Activated T-cell treated with anti-CD3 and anti-CD28 coated beads, Interleukin-2, amount 50 U/mL, for 4 hours (primary cell): Measurements from ENCODE around the gene KRTAP24-1. TPM values are rescaled to one million over a fixed set of nuclear protein-coding genes. Genes with fewer than 3 reads are reported as not detected.

ENCODE experiments used
- ATAC-seq, 2 donors: fragments of 200-7000 bp; cut with Tn5 transposase; one replicate each; pipeline ENCODE4 v1.10.0; 2021
- DNase-seq: peaks from one replicate; pipeline ENCODE4 v3.0.0-alpha.2; 2020
- H3K27me3 Mint-ChIP-seq: one replicate; pipeline ENCODE4 v1.8.0; 2021; ENCODE audit warnings: low read depth, mixed read lengths
- H3K36me3 Mint-ChIP-seq: one replicate; pipeline ENCODE4 v1.8.0; 2022; ENCODE audit warnings: mixed read lengths; ENCODE audit not compliant: insufficient read depth
- H3K4me1 Mint-ChIP-seq: one replicate; pipeline ENCODE4 v1.8.0; 2021; ENCODE audit warnings: low read depth, mixed read lengths
- H3K4me3 Mint-ChIP-seq: one replicate; pipeline ENCODE4 v1.8.0; 2021; ENCODE audit warnings: mild to moderate bottlenecking, moderate library complexity, mixed read lengths
- H3K9me3 Mint-ChIP-seq: one replicate; pipeline ENCODE4 v1.8.0; 2021; ENCODE audit warnings: mixed read lengths
- total RNA-seq, 3 donors: library from RNA; stranded (reverse); gene quantifications; one replicate each; pipeline ENCODE4 v1.2.1, GENCODE V29; 2021

KRTAP24-1 gene, protein sequence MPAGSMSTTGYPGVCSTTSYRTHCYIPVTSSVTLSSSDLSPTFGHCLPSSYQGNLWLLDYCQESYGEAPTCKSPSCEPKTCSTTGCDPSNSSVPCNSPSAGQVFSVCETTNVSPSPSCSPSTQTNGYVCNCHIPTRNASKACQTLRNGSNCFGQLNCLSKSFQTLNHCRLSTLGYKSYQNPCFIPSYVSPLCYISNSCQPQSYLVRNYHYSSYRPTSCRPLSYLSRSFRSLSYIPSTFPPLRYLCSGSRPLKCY
- not detected for total RNA-seq

GRCh38 chr21:30282850-30283249, at the start of gene KRTAP24-1:
KRTAP24-1 (minus strand) TSS chr21:30282950; CDS start chr21:30282932, 18 bp downstream.
- Mint-ChIP-seq H3K36me3 (no peaks in the 10 kb centered on the region), H3K4me1 (no peaks in the 10 kb centered on the region), H3K27me3 (peaks cover under 1% of the 10 kb centered on the region), H3K9me3 (no peaks in the 10 kb centered on the region), H3K4me3 (no peak within 1 kb of the TSS)
- DNase-seq (no peak), ATAC-seq (no peak)

DNA sequence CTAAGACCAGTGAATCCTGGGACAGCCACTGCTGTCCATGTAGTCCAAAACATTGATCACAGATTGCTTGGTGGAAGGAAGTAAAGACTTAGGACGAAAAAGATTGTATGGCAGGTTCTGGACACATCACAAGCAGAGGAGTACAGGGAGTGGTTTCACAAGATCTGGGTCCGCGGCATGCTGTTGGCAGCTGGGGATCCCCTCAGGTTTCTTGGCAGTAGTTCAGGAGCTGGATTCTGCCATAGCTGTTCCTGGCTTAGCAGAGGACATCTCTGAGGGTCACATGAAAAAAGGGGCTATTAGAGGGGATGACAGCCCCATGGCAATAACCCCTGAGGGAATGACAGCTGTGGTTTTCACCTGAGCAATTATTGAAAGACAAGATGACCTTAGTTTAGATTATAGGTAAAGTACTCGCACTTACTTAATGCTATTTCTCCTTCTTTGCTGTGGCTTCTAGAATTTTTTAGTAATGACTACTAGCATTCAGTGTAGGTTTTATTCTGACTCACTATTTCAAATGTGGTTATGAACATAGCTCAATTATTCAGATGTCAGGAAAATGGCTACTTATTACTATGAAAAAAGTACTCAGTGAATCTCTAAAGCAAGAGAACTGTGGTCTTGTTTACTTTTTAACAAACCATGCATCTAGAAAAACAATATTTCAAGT, 46.6 kb upstream of the KRTAP24-1 start:
- DNase-seq (no peak), ATAC-seq (no peak)
- Mint-ChIP-seq H3K27me3 (no peaks in the 10 kb centered on the region), H3K36me3 (no peaks in the 10 kb centered on the region), H3K4me1 (no peaks in the 10 kb centered on the region), H3K4me3 (no peak overlapping the region), H3K9me3 (peaks cover 14% of the 10 kb centered on the region)

GRCh38 chr21:30326390-30326789, 43.6 kb upstream of the KRTAP24-1 start:
- no peaks in the 10 kb centered on the region for H3K27me3 Mint-ChIP-seq
- no peak overlapping the region for H3K4me3 Mint-ChIP-seq
- ATAC-seq, result no peak

GRCh38 chr21:30320215-30320614, 37.5 kb upstream of the KRTAP24-1 start, which contains the start of gene KRTAP26-1:
KRTAP26-1 (minus strand) TSS chr21:30320315; CDS start chr21:30320035, 280 bp downstream.
- H3K4me1 Mint-ChIP-seq, result no peaks in the 10 kb centered on the region

More at GRCh38 chr21:30326390-30326789, 43.6 kb upstream of the KRTAP24-1 start:
- Mint-ChIP-seq H3K36me3 (no peaks in the 10 kb centered on the region), H3K4me1 (no peaks in the 10 kb centered on the region), H3K9me3 (peaks cover 14% of the 10 kb centered on the region)
- no peak for DNase-seq

DNA sequence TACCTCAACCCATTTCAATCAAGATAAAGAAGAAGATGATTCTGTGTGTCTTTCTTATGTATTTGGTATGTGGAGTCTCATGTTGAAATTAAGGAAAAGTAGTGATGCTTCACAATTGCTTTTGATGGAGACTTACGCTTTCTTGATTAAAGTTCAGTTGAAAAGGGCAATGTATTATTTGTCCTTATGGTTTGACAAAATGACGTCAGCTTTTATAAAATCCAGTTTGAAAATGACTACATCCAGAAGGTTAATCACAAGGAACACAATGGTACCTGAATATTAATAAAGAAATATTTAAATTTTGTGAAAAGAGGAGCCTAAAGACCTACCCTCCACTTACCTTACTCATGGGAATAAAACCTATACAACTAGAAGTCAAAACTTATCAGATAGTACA, 33.0 kb upstream of the KRTAP24-1 start:
- ATAC-seq, result no peak
- H3K27me3 Mint-ChIP-seq, result no peaks in the 10 kb centered on the region

More at GRCh38 chr21:30320215-30320614, 37.5 kb upstream of the KRTAP24-1 start, which contains the start of gene KRTAP26-1:
- no peak for DNase-seq
- H3K4me3 Mint-ChIP-seq, result no peak within 1 kb of the TSS
- H3K27me3 Mint-ChIP-seq, result no peaks in the 10 kb centered on the region
- H3K9me3 Mint-ChIP-seq, result no peaks in the 10 kb centered on the region
- H3K36me3 Mint-ChIP-seq, result no peaks in the 10 kb centered on the region
- no peak for ATAC-seq

GRCh38 chr21:30306884-30307283, 24.1 kb upstream of the KRTAP24-1 start:
- Mint-ChIP-seq H3K36me3 (no peaks in the 10 kb centered on the region), H3K4me3 (no peak overlapping the region), H3K27me3 (no peaks in the 10 kb centered on the region), H3K4me1 (no peaks in the 10 kb centered on the region), H3K9me3 (no peaks in the 10 kb centered on the region)
- ATAC-seq (no peak), DNase-seq (no peak)

More for the DNA sequence above, 33.0 kb upstream of the KRTAP24-1 start:
- DNase-seq, result no peak
- H3K4me1 Mint-ChIP-seq, result no peaks in the 10 kb centered on the region
- no peak overlapping the region for H3K4me3 Mint-ChIP-seq
- no peaks in the 10 kb centered on the region for H3K9me3 Mint-ChIP-seq
- no peaks in the 10 kb centered on the region for H3K36me3 Mint-ChIP-seq

GRCh38 chr21:30305136-30305535, 22.4 kb upstream of the KRTAP24-1 start:
- Mint-ChIP-seq H3K36me3 (no peaks in the 10 kb centered on the region), H3K4me1 (no peaks in the 10 kb centered on the region), H3K27me3 (no peaks in the 10 kb centered on the region), H3K4me3 (no peak overlapping the region), H3K9me3 (peaks cover 11% of the 10 kb centered on the region)
- ATAC-seq (no peak), DNase-seq (no peak)

- Mint-ChIP-seq H3K4me3 (no peak within 1 kb of the TSS), H3K36me3 (no peaks in the 10 kb centered on the region), H3K9me3 (no peaks in the 10 kb centered on the region), H3K4me1 (no peaks in the 10 kb centered on the region), H3K27me3 (no peaks in the 10 kb centered on the region)
- ATAC-seq, result no peak
- DNase-seq, result no peak
Observed at GRCh38 chr21:30289215-30289614, 6.5 kb upstream of the KRTAP24-1 start, which contains the start of gene KRTAP25-1. KRTAP25-1 (minus strand) TSS chr21:30289514; CDS start chr21:30289490, 24 bp downstream.

DNA sequence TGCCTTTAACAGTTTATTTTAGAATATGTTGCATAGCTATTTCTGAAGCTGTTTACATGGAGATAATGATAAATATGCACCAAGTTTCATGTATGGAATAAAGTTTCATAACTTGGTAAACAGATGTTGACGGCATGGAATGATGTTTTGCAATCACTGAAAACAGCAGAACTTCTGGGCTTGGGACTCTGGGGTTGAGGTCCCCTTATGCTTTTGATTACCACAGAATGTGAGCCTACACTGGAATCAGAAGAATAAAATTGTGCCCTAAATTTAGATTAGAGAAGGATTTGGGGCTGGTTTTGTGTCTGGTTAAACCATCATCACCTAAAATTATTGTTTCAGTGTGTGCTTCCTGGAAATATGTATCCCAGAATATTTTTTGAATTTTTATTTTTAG, 11.1 kb downstream of the KRTAP24-1 start:
- no peaks in the 10 kb centered on the region for H3K9me3 Mint-ChIP-seq
- ATAC-seq (no peak), DNase-seq (no peak)
- H3K27me3 Mint-ChIP-seq, result peaks cover 3% of the 10 kb centered on the region
- no peak overlapping the region for H3K4me3 Mint-ChIP-seq
- no peaks in the 10 kb centered on the region for H3K36me3 Mint-ChIP-seq
- no peaks in the 10 kb centered on the region for H3K4me1 Mint-ChIP-seq

DNA sequence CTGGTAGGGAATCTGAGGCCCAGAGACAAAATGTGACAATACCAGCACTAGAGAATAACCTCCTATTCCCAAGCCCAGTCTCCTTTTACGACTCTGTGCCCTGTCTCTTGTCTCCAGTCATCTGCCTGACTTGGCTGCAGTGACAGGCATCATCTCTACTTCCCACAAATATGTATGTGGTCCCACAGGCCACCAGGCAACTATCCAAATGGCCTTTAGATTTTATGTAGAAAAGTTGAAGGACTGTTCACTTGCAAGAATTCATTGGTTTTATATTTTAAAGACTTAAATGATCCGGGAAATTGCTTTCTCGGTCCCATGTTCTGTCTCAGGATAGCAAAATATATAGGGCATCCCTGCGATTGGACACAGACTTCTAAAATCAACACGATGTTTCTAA, 11.6 kb downstream of the KRTAP24-1 start:
- H3K27me3 Mint-ChIP-seq, result peaks cover 3% of the 10 kb centered on the region
- H3K4me3 Mint-ChIP-seq, result no peak overlapping the region
- H3K4me1 Mint-ChIP-seq, result no peaks in the 10 kb centered on the region
- no peak for DNase-seq
- H3K36me3 Mint-ChIP-seq, result no peaks in the 10 kb centered on the region
- no peak for ATAC-seq
- H3K9me3 Mint-ChIP-seq, result no peaks in the 10 kb centered on the region

DNA sequence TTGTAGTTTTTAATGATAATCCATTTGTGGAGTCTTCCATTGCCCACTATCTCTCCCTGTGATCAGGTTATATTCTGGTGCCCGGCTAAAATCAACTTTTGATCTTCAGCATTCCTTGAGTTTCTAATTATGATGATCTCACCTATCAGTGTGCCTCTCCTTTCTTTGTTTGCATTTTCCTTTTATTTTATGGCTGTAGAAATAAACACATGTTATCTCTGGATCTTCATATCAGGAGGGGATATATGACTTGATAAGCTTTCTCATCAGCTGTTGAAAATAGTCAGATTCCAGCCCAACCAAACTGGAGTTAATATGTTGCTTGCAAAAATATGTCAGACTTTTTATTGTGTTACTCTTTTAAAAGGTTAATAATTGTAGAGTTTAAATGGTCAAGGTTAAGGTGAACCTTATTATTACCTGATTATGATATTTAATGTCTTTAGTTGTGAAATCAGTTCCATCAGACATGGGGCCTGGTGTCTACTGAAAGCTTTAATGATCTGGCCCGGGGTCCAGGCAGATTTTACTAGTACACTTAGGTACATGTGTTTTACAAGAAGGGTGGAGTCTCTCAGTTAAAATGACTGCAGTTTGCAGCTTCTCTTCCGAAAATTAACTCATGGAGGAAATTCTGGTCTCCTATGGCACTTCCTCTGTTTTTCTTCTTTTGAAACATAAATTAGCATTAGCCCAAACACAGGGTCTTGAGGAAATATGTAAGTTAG, 12.8 kb downstream of the KRTAP24-1 start:
- Mint-ChIP-seq H3K4me1 (no peaks in the 10 kb centered on the region), H3K36me3 (no peaks in the 10 kb centered on the region), H3K9me3 (no peaks in the 10 kb centered on the region), H3K27me3 (peaks cover 3% of the 10 kb centered on the region), H3K4me3 (no peak overlapping the region)
- ATAC-seq, result no peak
- no peak for DNase-seq

GRCh38 chr21:30268608-30269197, 14.0 kb downstream of the KRTAP24-1 start:
- peaks cover 3% of the 10 kb centered on the region for H3K27me3 Mint-ChIP-seq
- no peak for DNase-seq
- ATAC-seq, result no peak

GRCh38 chr21:30257773-30258172, 25.0 kb downstream of the KRTAP24-1 start:
- H3K36me3 Mint-ChIP-seq, result no peaks in the 10 kb centered on the region
- no peaks in the 10 kb centered on the region for H3K4me1 Mint-ChIP-seq
- H3K9me3 Mint-ChIP-seq, result peaks cover 11% of the 10 kb centered on the region
- ATAC-seq (no peak), DNase-seq (no peak)
- H3K4me3 Mint-ChIP-seq, result no peak overlapping the region
- no peaks in the 10 kb centered on the region for H3K27me3 Mint-ChIP-seq

More at GRCh38 chr21:30268608-30269197, 14.0 kb downstream of the KRTAP24-1 start:
- no peaks in the 10 kb centered on the region for H3K9me3 Mint-ChIP-seq
- H3K36me3 Mint-ChIP-seq, result no peaks in the 10 kb centered on the region
- H3K4me1 Mint-ChIP-seq, result no peaks in the 10 kb centered on the region
- no peak overlapping the region for H3K4me3 Mint-ChIP-seq

GRCh38 chr21:30256100-30256499, 26.6 kb downstream of the KRTAP24-1 start:
- Mint-ChIP-seq H3K9me3 (peaks cover 11% of the 10 kb centered on the region), H3K4me3 (no peak overlapping the region), H3K27me3 (no peaks in the 10 kb centered on the region), H3K36me3 (no peaks in the 10 kb centered on the region), H3K4me1 (no peaks in the 10 kb centered on the region)
- ATAC-seq (no peak), DNase-seq (no peak)
